OCI-LY3 (cell line): ENCODE measurements around the gene C16orf92.
"Not testable (repeated sequence)": the region's sequence is repeated elsewhere in the genome, so short reads cannot be mapped to it uniquely, and the experiment has no call there.

Source experiments
- H2AFZ ChIP-seq: fragments of 200-600, 300-600 bp; shearing (Covaris generic); 2 replicates; pipeline ENCODE4 v1.6.0; 2014; ENCODE audit warnings: antibody characterized with exemption, low read depth, low read length
- H3K27ac ChIP-seq: fragments of 200-600, 300-600 bp; sonication (generic); 2 replicates; pipeline ENCODE4 v1.5.1; 2014; ENCODE audit warnings: mild to moderate bottlenecking, low read length, moderate library complexity, mixed read lengths
- H3K27me3 ChIP-seq: fragments of 200-600, 300-600 bp; sonication (generic); 2 replicates; pipeline ENCODE4 v1.6.1; 2014; ENCODE audit warnings: low read depth, low read length, mixed read lengths
- H3K36me3 ChIP-seq: fragments of 200-600, 300-600 bp; sonication (generic); replicated peaks from 2 replicates; pipeline ENCODE3; 2014; ENCODE audit warnings: low read depth, low read length, mixed read lengths
- H3K4me1 ChIP-seq: fragments of 300-600, 200-600 bp; sonication (generic); 2 replicates; pipeline ENCODE4 v1.6.1; 2014; ENCODE audit warnings: low read length, mixed read lengths
- H3K4me2 ChIP-seq: fragments of 200-600, 300-600 bp; sonication (generic); 2 replicates; pipeline ENCODE4 v1.6.1; 2014; ENCODE audit warnings: low read length, mixed read lengths
- H3K4me3 ChIP-seq: fragments of 300-600, 200-600 bp; sonication (generic); 2 replicates; pipeline ENCODE4 v1.5.1; 2014; ENCODE audit warnings: antibody characterized with exemption, mild to moderate bottlenecking, low read length, moderate library complexity
- H3K79me2 ChIP-seq: fragments of 300-600, 200-600 bp; shearing (Covaris generic); 2 replicates; pipeline ENCODE4 v1.6.1; 2014; ENCODE audit warnings: mild to moderate bottlenecking, low read length, mixed read lengths
- H3K9ac ChIP-seq: fragments of 300-600, 200-600 bp; shearing (Covaris generic); 2 replicates; pipeline ENCODE4 v1.6.0; 2014; ENCODE audit warnings: mild to moderate bottlenecking, low read length, moderate library complexity
- H3K9me3 ChIP-seq: fragments of 200-600, 300-600 bp; shearing (Covaris generic); 2 replicates; pipeline ENCODE4 v1.6.1; 2014; ENCODE audit warnings: low read length, mixed read lengths; ENCODE audit not compliant: insufficient read depth
- H4K20me1 ChIP-seq: fragments of 200-600, 300-600 bp; sonication (generic); 2 replicates; pipeline ENCODE4 v1.6.1; 2016; ENCODE audit warnings: low read length, mixed read lengths; ENCODE audit not compliant: insufficient read depth
- EZH2phosphoT487 ChIP-seq: fragments of 200-600 bp; shearing (Covaris generic); IDR thresholded peaks from 2 replicates; pipeline ENCODE4 v1.6.1; 2018; ENCODE audit warnings: antibody characterized with exemption, mixed run types, low read depth
- TF ChIP-seq, protein P1 (sequence below): fragments of 200-600, 300-600 bp; sonication (generic); IDR thresholded peaks from 2 replicates; pipeline ENCODE4 v1.5.1; 2014; ENCODE audit warnings: antibody characterized with exemption, low read length, low read depth

The C16orf92 gene

DNA sequence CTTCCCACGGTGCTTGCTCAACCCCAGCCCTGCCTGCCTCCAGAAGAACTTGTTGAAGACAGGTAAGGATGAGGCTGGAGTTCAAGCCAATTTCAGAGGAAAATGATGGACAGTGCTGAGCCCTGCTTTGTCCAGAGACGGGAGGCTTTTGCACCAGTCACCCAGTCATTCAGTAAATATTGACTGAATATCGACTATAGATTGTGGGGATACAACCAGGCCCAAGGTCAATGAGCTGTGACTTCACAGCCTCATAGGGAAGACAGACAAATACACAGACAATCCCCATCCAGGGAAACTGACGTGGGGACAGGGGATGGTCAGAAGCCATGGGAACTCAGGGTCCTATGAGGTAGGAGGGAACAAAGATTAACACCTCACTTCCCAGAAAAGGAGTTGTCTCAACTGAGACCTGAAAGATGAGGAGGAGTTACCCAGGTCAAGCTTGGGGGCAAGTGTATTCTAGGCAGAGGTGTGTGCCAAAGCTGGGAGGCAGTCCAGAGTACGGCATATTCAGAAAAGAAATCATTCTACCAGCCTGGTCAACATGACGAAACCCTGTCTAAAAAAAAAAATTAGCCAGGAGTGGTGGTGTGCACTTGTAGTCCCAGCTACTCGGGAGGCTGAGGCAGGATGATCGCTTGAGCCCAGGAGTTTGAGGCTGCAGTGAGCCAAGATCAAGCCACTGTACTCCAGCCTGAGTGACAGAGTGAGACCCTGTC lies 6.3 kb upstream of the C16orf92 start:
- no peaks in the 10 kb centered on the region for H4K20me1 ChIP-seq
- no peak overlapping the region for H3K27ac ChIP-seq
- TF ChIP-seq, protein P1, sequence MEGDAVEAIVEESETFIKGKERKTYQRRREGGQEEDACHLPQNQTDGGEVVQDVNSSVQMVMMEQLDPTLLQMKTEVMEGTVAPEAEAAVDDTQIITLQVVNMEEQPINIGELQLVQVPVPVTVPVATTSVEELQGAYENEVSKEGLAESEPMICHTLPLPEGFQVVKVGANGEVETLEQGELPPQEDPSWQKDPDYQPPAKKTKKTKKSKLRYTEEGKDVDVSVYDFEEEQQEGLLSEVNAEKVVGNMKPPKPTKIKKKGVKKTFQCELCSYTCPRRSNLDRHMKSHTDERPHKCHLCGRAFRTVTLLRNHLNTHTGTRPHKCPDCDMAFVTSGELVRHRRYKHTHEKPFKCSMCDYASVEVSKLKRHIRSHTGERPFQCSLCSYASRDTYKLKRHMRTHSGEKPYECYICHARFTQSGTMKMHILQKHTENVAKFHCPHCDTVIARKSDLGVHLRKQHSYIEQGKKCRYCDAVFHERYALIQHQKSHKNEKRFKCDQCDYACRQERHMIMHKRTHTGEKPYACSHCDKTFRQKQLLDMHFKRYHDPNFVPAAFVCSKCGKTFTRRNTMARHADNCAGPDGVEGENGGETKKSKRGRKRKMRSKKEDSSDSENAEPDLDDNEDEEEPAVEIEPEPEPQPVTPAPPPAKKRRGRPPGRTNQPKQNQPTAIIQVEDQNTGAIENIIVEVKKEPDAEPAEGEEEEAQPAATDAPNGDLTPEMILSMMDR, result no peak
- TF ChIP-seq EZH2phosphoT487, result no peak
- no peak overlapping the region for H3K4me2 ChIP-seq
- no peak overlapping the region for H2AFZ ChIP-seq
- H3K79me2 ChIP-seq, result no peaks in the 10 kb centered on the region
- H3K36me3 ChIP-seq, result no peaks in the 10 kb centered on the region
- H3K9ac ChIP-seq, result no peak overlapping the region
- peaks cover 4% of the 10 kb centered on the region; the same call in 1 of the 2 replicates for H3K27me3 ChIP-seq
- peaks cover 22% of the 10 kb centered on the region for H3K4me1 ChIP-seq
- no peak overlapping the region for H3K4me3 ChIP-seq
- no peaks in the 10 kb centered on the region for H3K9me3 ChIP-seq

DNA sequence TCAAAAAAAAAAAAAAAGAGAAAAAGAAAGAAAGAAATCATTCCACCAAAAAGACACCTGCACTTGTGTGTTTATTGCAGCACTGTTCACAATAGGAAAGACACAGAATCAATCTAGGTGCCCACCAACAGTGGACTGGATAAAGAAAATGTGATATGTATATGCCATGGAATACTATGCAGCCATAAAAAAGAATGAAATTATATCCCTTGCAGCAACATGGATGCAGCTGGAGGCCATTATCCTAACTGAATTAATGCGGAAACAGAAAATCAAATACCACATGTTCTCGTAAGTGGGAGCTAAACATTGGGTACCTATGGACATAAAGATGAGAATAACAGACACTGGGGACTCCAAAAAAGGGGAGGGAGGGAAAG lies 5.7 kb upstream of the C16orf92 start:
- no peaks in the 10 kb centered on the region for H3K9me3 ChIP-seq
- no peak overlapping the region for H2AFZ ChIP-seq
- no peak overlapping the region for H3K9ac ChIP-seq
- H3K36me3 ChIP-seq, result no peaks in the 10 kb centered on the region
- no peak overlapping the region for H3K27ac ChIP-seq
- no peak overlapping the region for H3K4me3 ChIP-seq
- no peaks in the 10 kb centered on the region for H3K79me2 ChIP-seq
- TF ChIP-seq EZH2phosphoT487, result no peak
- TF ChIP-seq, protein P1, result no peak
- H3K4me2 ChIP-seq, result no peak overlapping the region
- H3K27me3 ChIP-seq, result peaks cover 4% of the 10 kb centered on the region; the same call in 1 of the 2 replicates
- H3K4me1 ChIP-seq, result peaks cover 17% of the 10 kb centered on the region
- H4K20me1 ChIP-seq, result no peaks in the 10 kb centered on the region

DNA sequence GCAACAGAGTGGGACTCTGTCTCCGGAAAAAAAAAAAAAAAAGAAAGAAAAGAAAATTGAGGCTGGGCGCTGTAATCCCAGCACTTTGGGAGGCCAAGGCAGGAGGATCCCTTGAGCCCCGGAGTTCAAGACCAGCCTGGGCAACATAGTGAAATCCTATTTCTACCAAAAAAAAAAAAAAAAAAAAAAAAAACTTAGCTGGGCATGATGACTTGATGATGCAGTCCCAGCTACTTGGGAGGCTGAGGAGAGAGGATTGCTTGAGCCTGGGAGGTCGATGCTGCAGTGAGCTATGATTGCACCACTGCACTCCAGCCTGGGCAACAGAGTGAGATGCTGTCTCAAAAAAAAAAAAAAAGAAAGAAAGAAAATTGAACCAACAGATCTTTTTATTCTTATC lies 5.1 kb upstream of the C16orf92 start:
- H3K4me1 ChIP-seq, result peaks cover 11% of the 10 kb centered on the region
- H3K27ac ChIP-seq, H3K27me3 ChIP-seq, H3K9me3 ChIP-seq, H4K20me1 ChIP-seq, H3K79me2 ChIP-seq, H2AFZ ChIP-seq, H3K9ac ChIP-seq, H3K4me3 ChIP-seq, H3K4me2 ChIP-seq, H3K36me3 ChIP-seq: not testable (repeated sequence)

DNA sequence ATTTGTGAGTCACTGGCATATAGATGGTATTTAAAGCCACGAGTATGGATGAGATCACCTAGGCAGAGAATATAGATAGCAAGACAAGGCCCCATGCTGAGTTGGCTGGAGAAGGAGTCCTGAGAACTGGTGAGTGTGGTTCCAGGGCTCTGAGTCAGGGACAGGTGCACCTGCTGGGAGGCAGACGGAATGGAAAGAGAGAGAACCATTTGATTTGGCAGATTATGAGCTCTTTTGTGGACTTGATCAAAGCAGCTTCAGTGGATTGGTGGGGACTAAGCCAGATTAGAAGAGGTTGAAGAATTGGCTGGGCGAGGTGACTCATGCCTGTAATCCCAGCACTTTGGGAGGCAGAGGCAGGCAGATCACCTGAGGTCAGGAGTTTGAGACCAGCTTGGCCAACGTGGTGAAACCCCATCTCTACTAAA lies 4.3 kb upstream of the C16orf92 start:
- H3K27me3 ChIP-seq, result peaks cover 4% of the 10 kb centered on the region; the same call in 1 of the 2 replicates

More for the DNA sequence above, 4.3 kb upstream of the C16orf92 start:
- Histone ChIP-seq H3K27ac (no peak overlapping the region), H3K36me3 (no peaks in the 10 kb centered on the region), H3K4me3 (no peak overlapping the region), H3K4me1 (peaks cover 6% of the 10 kb centered on the region), H3K9me3 (no peaks in the 10 kb centered on the region), H2AFZ (no peak overlapping the region), H4K20me1 (no peaks in the 10 kb centered on the region), H3K4me2 (no peak overlapping the region), H3K79me2 (no peaks in the 10 kb centered on the region), H3K9ac (no peak overlapping the region)
- TF ChIP-seq, protein P1, result no peak
- no peak for TF ChIP-seq EZH2phosphoT487
